Endothelial cell (in vitro differentiated cells): Measurements from ENCODE around the gene EXOC3L4. TPM values are rescaled to one million over a fixed set of nuclear protein-coding genes. Genes with fewer than 3 reads are reported as not detected.
"Not testable (repeated sequence)": the region's sequence is repeated elsewhere in the genome, so short reads cannot be mapped to it uniquely, and the experiment has no call there.

ENCODE experiments used
- DNase-seq: peaks from one replicate; pipeline ENCODE4 v3.0.0; 2021; ENCODE audit warnings: low spot score
- H3K27ac Mint-ChIP-seq: one replicate; pipeline ENCODE4 v1.8.0; 2021; ENCODE audit warnings: mixed read lengths, inconsistent platforms; ENCODE audit not compliant: unreplicated experiment
- H3K27me3 Mint-ChIP-seq: one replicate; pipeline ENCODE4 v1.8.0; 2021; ENCODE audit warnings: mild to moderate bottlenecking, moderate library complexity, mixed read lengths, inconsistent platforms; ENCODE audit not compliant: unreplicated experiment
- H3K36me3 Mint-ChIP-seq: one replicate; pipeline ENCODE4 v1.8.0; 2021; ENCODE audit warnings: mild to moderate bottlenecking, low read depth, mixed read lengths, inconsistent platforms; ENCODE audit not compliant: unreplicated experiment
- H3K4me1 Mint-ChIP-seq: one replicate; pipeline ENCODE4 v1.8.0; 2021; ENCODE audit warnings: mild to moderate bottlenecking, mixed read lengths, inconsistent platforms; ENCODE audit not compliant: unreplicated experiment
- H3K4me3 Mint-ChIP-seq: one replicate; pipeline ENCODE4 v1.8.0; 2021; ENCODE audit warnings: mild to moderate bottlenecking, mixed read lengths, inconsistent platforms; ENCODE audit not compliant: unreplicated experiment
- H3K9me3 Mint-ChIP-seq: one replicate; pipeline ENCODE4 v1.8.0; 2021; ENCODE audit warnings: mixed read lengths, inconsistent platforms; ENCODE audit not compliant: unreplicated experiment
- CTCF ChIP-seq: fragments of 200-600 bp; sonication (generic); IDR thresholded peaks from one replicate; pipeline ENCODE4 v1.5.0; 2021; ENCODE audit warnings: antibody characterized with exemption; ENCODE audit not compliant: unreplicated experiment
- long read RNA-seq: library from polyadenylated mRNA; unstranded; transcript quantifications from one replicate; pipeline ENCODE4 v2.0.0, GENCODE V29; 2020; ENCODE audit not compliant: unreplicated experiment
- total RNA-seq: library from RNA; stranded (reverse); fragmentation: NEBNext Ultra II Directional; extraction: Animal tissue kit (Norgen Biotek cat#: 25700); gene quantifications from one replicate; pipeline ENCODE4 v1.2.1, GENCODE V29; 2021; ENCODE audit not compliant: unreplicated experiment

EXOC3L4 gene
- total RNA-seq: not detected
- long read RNA-seq: 0 reads

DNA sequence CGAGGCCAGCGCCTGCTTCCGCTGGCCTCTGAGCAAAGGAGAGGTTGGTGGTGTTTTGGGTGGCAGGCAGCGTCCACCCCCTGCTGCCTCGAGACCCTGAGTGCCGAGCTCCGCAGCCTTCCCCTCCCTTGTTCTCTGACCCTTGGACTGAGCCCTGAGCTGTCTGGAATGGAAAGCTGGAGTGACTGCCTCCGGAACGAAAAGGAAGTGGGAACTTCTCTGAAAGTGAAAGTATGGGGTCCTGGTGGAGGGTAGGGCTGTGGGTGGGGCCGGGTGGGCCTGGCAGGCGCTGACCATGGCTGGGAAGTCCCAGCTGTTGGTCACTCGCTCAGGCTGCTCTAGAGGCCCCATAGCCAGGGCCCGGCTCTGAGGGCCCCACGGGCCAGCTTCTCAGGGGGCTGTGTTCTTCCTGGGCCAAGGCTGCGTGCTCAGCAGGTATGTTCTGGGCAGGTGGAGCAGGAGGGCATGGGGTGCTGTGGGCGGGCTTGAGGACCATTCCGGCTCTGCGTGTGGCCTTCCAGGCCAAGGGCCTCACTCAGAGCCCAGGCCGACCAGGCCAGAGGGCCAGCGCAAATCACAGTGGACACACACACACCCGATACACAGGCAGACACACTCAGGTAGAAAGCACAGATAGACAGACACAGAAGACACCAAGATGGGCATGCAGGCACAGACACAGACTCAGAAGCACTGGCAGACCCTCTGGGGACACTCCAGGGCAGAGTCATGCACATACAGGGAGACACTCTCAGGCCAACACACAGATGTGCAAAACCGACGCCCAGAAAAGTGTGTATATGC lies at the start of gene EXOC3L4:
Gene EXOC3L4 (plus strand): TSS at position 320 of the 804 bp plus-strand sequence. CDS start 5,495 bp downstream, outside the sequence.
- H3K4me3 Mint-ChIP-seq: no peak within 1 kb of the TSS

GRCh38 chr14:103045371-103045869 lies 49.1 kb upstream of the EXOC3L4 start:
- peaks cover 4% of the 10 kb centered on the region for H3K27me3 Mint-ChIP-seq
- peak overlapping the region; percentile 63 for H3K4me3 Mint-ChIP-seq
- H3K36me3 Mint-ChIP-seq: peaks cover 10% of the 10 kb centered on the region
- H3K27ac Mint-ChIP-seq: peak overlapping the region; percentile 40
- no peak for DNase-seq
- no peaks in the 10 kb centered on the region for H3K9me3 Mint-ChIP-seq
- no peak for TF ChIP-seq CTCF
- H3K4me1 Mint-ChIP-seq: peaks cover 31% of the 10 kb centered on the region

More for the DNA sequence above, at the start of gene EXOC3L4:
- peaks cover 11% of the 10 kb centered on the region for H3K27me3 Mint-ChIP-seq
- H3K36me3 Mint-ChIP-seq: no peaks in the 10 kb centered on the region
- no peaks in the 10 kb centered on the region for H3K4me1 Mint-ChIP-seq
- no peak for TF ChIP-seq CTCF
- H3K9me3 Mint-ChIP-seq: no peaks in the 10 kb centered on the region
- DNase-seq: no peak
- H3K27ac Mint-ChIP-seq: peak within 1 kb of the TSS; percentile 30

- not testable (repeated sequence) for DNase-seq, H3K9me3 Mint-ChIP-seq, H3K27me3 Mint-ChIP-seq, H3K36me3 Mint-ChIP-seq, H3K27ac Mint-ChIP-seq
- peak overlapping the region; percentile 51 for H3K4me3 Mint-ChIP-seq
- peaks cover 25% of the 10 kb centered on the region for H3K4me1 Mint-ChIP-seq
These were observed 47.1 kb upstream of the EXOC3L4 start for GRCh38 chr14:103047453-103047852.

DNA sequence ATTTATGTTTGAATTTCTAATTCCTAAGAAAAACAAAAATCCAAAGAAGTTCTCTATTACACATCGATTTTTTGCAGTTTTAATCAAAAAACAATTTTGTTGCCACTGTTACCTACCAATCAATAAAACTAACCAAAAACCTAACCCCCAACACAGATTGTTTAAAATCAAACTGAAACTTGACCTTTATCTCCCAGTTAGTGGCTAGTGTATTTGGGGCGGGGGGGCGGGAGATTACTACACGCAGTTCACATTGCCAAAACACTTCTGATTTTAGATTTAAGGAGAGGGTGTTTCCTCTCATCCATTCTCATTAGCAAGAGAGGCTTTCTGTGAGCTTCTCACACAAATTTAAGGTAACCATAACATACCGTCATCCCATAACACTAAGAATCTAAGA lies 43.6 kb upstream of the EXOC3L4 start:
- no peaks in the 10 kb centered on the region for H3K27me3 Mint-ChIP-seq

DNA sequence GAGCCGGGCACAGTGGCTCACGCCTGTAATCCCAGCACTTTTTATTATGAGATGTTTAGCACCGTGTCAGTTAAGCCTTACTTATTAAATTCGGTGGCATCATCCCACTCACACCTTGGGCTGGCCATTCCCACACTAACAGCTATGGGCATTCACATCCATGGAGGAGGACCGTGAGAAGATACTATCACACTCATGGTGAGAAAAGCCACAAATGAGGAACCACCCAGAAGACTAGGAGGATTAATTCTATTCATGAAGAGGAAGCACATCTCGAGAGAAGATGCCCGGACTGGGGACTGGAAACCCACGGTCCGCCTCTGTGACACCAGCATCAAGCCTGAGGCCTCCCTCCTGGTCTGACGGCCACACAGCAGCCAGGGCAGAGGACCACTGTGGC lies 42.1 kb upstream of the EXOC3L4 start:
- H3K27ac Mint-ChIP-seq: no peak overlapping the region
- no peaks in the 10 kb centered on the region for H3K27me3 Mint-ChIP-seq
- peaks cover 27% of the 10 kb centered on the region for H3K4me1 Mint-ChIP-seq
- no peak for TF ChIP-seq CTCF
- H3K4me3 Mint-ChIP-seq: no peak overlapping the region
- DNase-seq: no peak
- H3K36me3 Mint-ChIP-seq: peaks cover 11% of the 10 kb centered on the region
- no peaks in the 10 kb centered on the region for H3K9me3 Mint-ChIP-seq

More for the DNA sequence above, 43.6 kb upstream of the EXOC3L4 start:
- Mint-ChIP-seq H3K4me1 (peaks cover 35% of the 10 kb centered on the region), H3K4me3 (no peak overlapping the region), H3K9me3 (no peaks in the 10 kb centered on the region), H3K27ac (no peak overlapping the region), H3K36me3 (peaks cover 8% of the 10 kb centered on the region)
- no peak for DNase-seq
- TF ChIP-seq CTCF: no peak
